Neutrophil (primary cell): ENCODE data around the gene STAM2.
"Not testable (repeated sequence)": the region's sequence is repeated elsewhere in the genome, so short reads cannot be mapped to it uniquely, and the experiment has no call there.

Source experiments
- H3K27ac ChIP-seq: fragments of 200-600 bp; sonication (generic); 2 replicates; pipeline ENCODE4 v1.5.1; 2016; ENCODE audit warnings: mild to moderate bottlenecking, moderate library complexity
- H3K27me3 ChIP-seq: fragments of 200-600 bp; sonication (generic); 2 replicates; pipeline ENCODE4 v1.6.0; 2016; ENCODE audit warnings: mild to moderate bottlenecking
- H3K36me3 ChIP-seq: fragments of 200-600 bp; sonication (generic); 2 replicates; pipeline ENCODE4 v1.5.1; 2017
- H3K4me1 ChIP-seq, 2 experiments: fragments of 200-600 bp in 1 of 2; sonication (generic) in 1 of 2; 1 replicate in 1 of 2; 2 replicates in 1 of 2; pipeline versions ENCODE4 v1.5.1 to v1.6.1; 2013 to 2016; ENCODE audit warnings: low read depth in 1 of 2, low read length in 1 of 2, mild to moderate bottlenecking in 1 of 2, moderate library complexity in 1 of 2; ENCODE audit not compliant: control insufficient read depth in 1 of 2, insufficient read depth in 1 of 2
- H3K4me3 ChIP-seq, 2 experiments: fragments of 200-600 bp in 1 of 2; sonication (generic) in 1 of 2; 1 replicate in 1 of 2; 2 replicates in 1 of 2; pipeline ENCODE4 v1.5.1; 2013 to 2016; ENCODE audit warnings: low read depth in 1 of 2, low read length in 1 of 2, mild to moderate bottlenecking in 1 of 2, moderate library complexity in 1 of 2
- H3K9me3 ChIP-seq: fragments of 200-600 bp; sonication (generic); 2 replicates; pipeline ENCODE4 v1.5.1; 2016
- TF ChIP-seq, protein P1 (sequence below): fragments of 200-600 bp; sonication (generic); IDR thresholded peaks from 2 replicates; pipeline ENCODE4 v1.5.1; 2016; ENCODE audit warnings: antibody characterized with exemption

The STAM2 gene

DNA sequence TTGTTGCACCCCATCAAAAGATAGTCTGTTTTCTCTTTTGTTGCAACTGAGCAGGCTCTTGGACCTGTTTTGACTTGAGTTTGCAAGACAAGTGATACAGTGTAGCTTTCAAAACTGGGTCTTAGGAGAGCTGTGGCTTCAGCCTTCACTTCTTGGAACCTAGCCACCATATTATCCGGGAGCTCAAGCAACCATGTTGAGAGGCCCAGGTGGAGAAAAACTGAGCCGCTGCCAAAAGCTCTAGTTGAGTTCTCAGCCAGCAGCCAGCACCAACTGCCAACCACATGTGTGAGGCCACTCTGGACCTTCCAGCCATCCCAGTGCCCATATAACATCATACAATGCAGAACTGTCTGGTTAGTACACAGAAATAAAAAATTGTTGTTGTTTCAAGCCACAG is 82.1 kb downstream of the STAM2 start:
- TF ChIP-seq, protein P1, sequence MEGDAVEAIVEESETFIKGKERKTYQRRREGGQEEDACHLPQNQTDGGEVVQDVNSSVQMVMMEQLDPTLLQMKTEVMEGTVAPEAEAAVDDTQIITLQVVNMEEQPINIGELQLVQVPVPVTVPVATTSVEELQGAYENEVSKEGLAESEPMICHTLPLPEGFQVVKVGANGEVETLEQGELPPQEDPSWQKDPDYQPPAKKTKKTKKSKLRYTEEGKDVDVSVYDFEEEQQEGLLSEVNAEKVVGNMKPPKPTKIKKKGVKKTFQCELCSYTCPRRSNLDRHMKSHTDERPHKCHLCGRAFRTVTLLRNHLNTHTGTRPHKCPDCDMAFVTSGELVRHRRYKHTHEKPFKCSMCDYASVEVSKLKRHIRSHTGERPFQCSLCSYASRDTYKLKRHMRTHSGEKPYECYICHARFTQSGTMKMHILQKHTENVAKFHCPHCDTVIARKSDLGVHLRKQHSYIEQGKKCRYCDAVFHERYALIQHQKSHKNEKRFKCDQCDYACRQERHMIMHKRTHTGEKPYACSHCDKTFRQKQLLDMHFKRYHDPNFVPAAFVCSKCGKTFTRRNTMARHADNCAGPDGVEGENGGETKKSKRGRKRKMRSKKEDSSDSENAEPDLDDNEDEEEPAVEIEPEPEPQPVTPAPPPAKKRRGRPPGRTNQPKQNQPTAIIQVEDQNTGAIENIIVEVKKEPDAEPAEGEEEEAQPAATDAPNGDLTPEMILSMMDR, result no peak
- Histone ChIP-seq H3K27me3 (peaks cover 20% of the 10 kb centered on the region), H3K27ac (no peak overlapping the region), H3K4me3 (no peak overlapping the region), H3K36me3 (no peaks in the 10 kb centered on the region), H3K4me1 (peaks cover 26 to 28% of the 10 kb centered on the region in 2 experiments), H3K9me3 (no peaks in the 10 kb centered on the region)

DNA sequence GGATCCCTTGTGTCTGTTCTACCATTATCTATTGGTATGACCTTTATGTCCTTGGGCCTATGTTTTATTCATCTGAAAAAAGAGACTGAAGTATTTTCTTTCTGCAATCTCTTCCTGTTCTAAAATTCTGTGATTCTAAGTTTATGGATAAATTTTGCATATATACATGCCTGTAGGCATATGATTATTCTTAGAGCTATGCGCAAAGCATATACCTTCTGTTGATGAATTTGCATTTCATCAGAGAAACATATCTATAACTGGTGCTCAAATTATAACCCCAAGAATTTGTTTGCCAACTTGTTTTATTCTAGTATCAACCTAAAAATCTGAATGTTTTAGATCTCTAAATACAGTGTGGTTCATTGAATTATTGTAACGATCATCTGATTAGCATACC is 83.5 kb downstream of the STAM2 start:
- Histone ChIP-seq H3K4me1 (peaks cover 26 to 29% of the 10 kb centered on the region in 2 experiments), H3K9me3 (no peaks in the 10 kb centered on the region), H3K27me3 (peaks cover 7% of the 10 kb centered on the region), H3K27ac (no peak overlapping the region), H3K36me3 (no peaks in the 10 kb centered on the region), H3K4me3 (no peak overlapping the region)
- TF ChIP-seq, protein P1, result no peak

DNA sequence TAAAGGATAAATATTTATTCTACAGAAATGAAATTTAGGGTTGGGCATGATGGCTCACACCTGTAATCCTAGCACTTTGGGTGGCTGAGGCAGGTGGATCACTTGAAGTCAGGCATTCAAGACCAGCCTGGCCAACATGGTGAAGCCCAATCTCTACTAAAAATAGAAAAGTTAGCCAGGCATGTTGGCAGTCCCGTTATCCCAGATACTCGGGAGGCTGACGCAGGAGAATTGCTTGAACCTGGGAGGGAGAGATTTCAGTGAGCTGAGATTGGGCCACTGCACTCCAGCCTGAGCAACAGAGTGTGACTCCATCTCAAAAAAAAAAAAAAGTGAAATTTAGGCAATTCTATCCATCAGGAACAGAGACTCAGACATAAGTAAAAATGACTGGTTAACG is 84.8 kb downstream of the STAM2 start:
- H3K36me3 ChIP-seq, H3K27me3 ChIP-seq, H3K27ac ChIP-seq, H3K9me3 ChIP-seq, H3K4me3 ChIP-seq: not testable (repeated sequence)
- H3K4me1 ChIP-seq, result peaks cover 26 to 29% of the 10 kb centered on the region in 2 experiments

DNA sequence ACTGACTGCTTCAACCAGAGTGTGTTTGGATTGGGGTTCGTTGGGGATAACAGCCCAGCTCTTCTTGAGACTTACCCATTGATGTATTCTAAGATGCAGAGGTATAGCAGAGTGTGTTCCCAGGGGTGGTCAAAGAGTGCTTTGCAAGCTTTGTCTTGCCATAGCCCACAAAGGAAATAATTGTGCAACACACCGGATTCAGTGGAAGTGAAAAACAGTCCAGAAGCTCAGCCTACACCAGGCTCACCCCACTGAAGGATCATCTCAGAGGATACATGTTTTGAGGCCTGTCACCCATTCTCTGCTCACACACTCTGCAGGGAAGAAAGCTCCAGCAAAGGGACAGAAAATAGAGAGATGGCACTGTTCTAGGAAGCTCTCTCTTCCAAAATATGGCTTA is 86.3 kb downstream of the STAM2 start:
- peak overlapping the region; percentile 58 for H3K27ac ChIP-seq
- TF ChIP-seq, protein P1, result no peak
- no peaks in the 10 kb centered on the region for H3K9me3 ChIP-seq
- H3K27me3 ChIP-seq, result no peaks in the 10 kb centered on the region
- H3K36me3 ChIP-seq, result no peaks in the 10 kb centered on the region
- H3K4me1 ChIP-seq, result peaks cover 26 to 29% of the 10 kb centered on the region in 2 experiments
- peak overlapping the region; percentile 29 for H3K4me3 ChIP-seq

- no peak overlapping the region for H3K4me3 ChIP-seq
Measured at GRCh38 chr2:152088006-152088405, 87.6 kb downstream of the STAM2 start.

GRCh38 chr2:152086231-152086630 is 89.3 kb downstream of the STAM2 start:
- Histone ChIP-seq H3K4me3 (no peak overlapping the region), H3K36me3 (no peaks in the 10 kb centered on the region), H3K27me3 (no peaks in the 10 kb centered on the region), H3K27ac (no peak overlapping the region), H3K9me3 (no peaks in the 10 kb centered on the region), H3K4me1 (peaks cover 26 to 29% of the 10 kb centered on the region in 2 experiments)
- TF ChIP-seq, protein P1, result no peak

More at GRCh38 chr2:152088006-152088405, 87.6 kb downstream of the STAM2 start:
- TF ChIP-seq, protein P1, result no peak
- no peaks in the 10 kb centered on the region for H3K9me3 ChIP-seq
- no peaks in the 10 kb centered on the region for H3K36me3 ChIP-seq
- no peaks in the 10 kb centered on the region for H3K27me3 ChIP-seq
- H3K27ac ChIP-seq, result peak overlapping the region; percentile 58
- peaks cover 26 to 29% of the 10 kb centered on the region in 2 experiments for H3K4me1 ChIP-seq
